A549 (cell line): ENCODE measurements around the gene COL28A1. TPM values are rescaled to one million over a fixed set of nuclear protein-coding genes. Genes with fewer than 3 reads are reported as not detected.

Experiments
- ATAC-seq, 2 experiments: fragments of 200-7000 bp in 1 of 2; fragments of >200 bp in 1 of 2; cut with Nextera tagmentation in 1 of 2; cut with Tn5 transposase in 1 of 2; 3 replicates each; pipeline versions ENCODE4 v1.8.0 to v1.9.1; 2018 to 2020; ENCODE audit warnings: mild to moderate bottlenecking in 1 of 2, moderate library complexity in 1 of 2
- CTCF ChIA-PET: fragments of 300-600 bp; sonication (Branson Sonifier 250); formaldehyde crosslinking; extraction: SDS; loops from one replicate; lab custom pipeline; 2021; ENCODE audit warnings: antibody characterized with exemption, inconsistent platforms; lab: Yijun Ruan, JAX
- POLR2A ChIA-PET: fragments of 350-600 bp; formaldehyde crosslinking; extraction: SDS; loops from one replicate; lab custom pipeline; 2021; ENCODE audit warnings: antibody characterized with exemption, inconsistent platforms; lab: Yijun Ruan, JAX
- DNase-seq, 2 experiments: peaks; one replicate each; pipeline versions ENCODE4 v3.0.0 to v3.0.0-alpha.2; 2011 to 2016; ENCODE audit warnings: low read depth in 1 of 2, low spot score in 1 of 2
- FAIRE-seq: peaks from 2 replicates; lab custom pipeline; 2011; peaks lifted over from hg19 to GRCh38; lab: Jason Lieb, UNC
- H3K27ac ChIP-seq, 2 experiments: fragments of >200 bp; sonication (Bioruptor Twin); formaldehyde crosslinking; 3 replicates each; pipeline ENCODE4 v1.5.1; 2016 to 2017
- H3K4me1 ChIP-seq: fragments of >200 bp; sonication (Bioruptor Twin); formaldehyde crosslinking; 3 replicates; pipeline ENCODE4 v1.6.1; 2016
- H3K4me2 ChIP-seq: fragments of >200 bp; sonication (Bioruptor Twin); formaldehyde crosslinking; 3 replicates; pipeline ENCODE4 v1.6.1; 2016
- H3K4me3 ChIP-seq: fragments of >200 bp; sonication (Bioruptor Twin); formaldehyde crosslinking; 3 replicates; pipeline ENCODE4 v1.5.1; 2016
- H3K9me3 ChIP-seq: fragments of >200 bp; sonication (Bioruptor Twin); formaldehyde crosslinking; 3 replicates; pipeline ENCODE4 v1.6.1; 2016
- ATOH8 ChIP-seq: fragments of 250-450 bp; sonication (Bioruptor Pico); IDR thresholded peaks from 2 replicates; pipeline ENCODE4 v1.5.0; 2020; ENCODE audit warnings: low read depth, mild to moderate bottlenecking, moderate library complexity
- CBX2 ChIP-seq: fragments of 200-600 bp; sonication (generic); IDR thresholded peaks from 2 replicates; pipeline ENCODE4 v1.6.1; 2016; ENCODE audit warnings: low read depth, mild to moderate bottlenecking, borderline replicate concordance
- CBX8 ChIP-seq: fragments of 200-600 bp; sonication (generic); IDR thresholded peaks from 2 replicates; pipeline ENCODE4 v1.6.1; 2016
- CEBPB ChIP-seq, 2 experiments: fragments of >200 bp in 1 of 2; sonication (Bioruptor Twin) in 1 of 2; formaldehyde crosslinking in 1 of 2; IDR thresholded peaks; 2 replicates each; pipeline ENCODE4 v1.6.1; 2012 to 2016
- CHD4 ChIP-seq: fragments of 200-600 bp; sonication (generic); IDR thresholded peaks from 2 replicates; pipeline ENCODE4 v1.6.1; 2016; ENCODE audit warnings: antibody characterized with exemption, mild to moderate bottlenecking, borderline replicate concordance
- EP300 ChIP-seq, 2 experiments: fragments of >200 bp; sonication (Bioruptor Twin); formaldehyde crosslinking; IDR thresholded peaks; 2 replicates in 1 of 2; 3 replicates in 1 of 2; pipeline ENCODE4 v1.6.1; 2016 to 2017
- FOXS1 ChIP-seq: fragments of 250-450 bp; sonication (Bioruptor Pico); IDR thresholded peaks from 2 replicates; pipeline ENCODE4 v1.5.0; 2020; ENCODE audit warnings: mild to moderate bottlenecking, moderate library complexity
- HDAC2 ChIP-seq: fragments of 200-600 bp; sonication (generic); IDR thresholded peaks from 2 replicates; pipeline ENCODE4 v1.6.1; 2016
- HEYL ChIP-seq: fragments of 250-450 bp; sonication (Bioruptor Pico); IDR thresholded peaks from 2 replicates; pipeline ENCODE4 v1.8.0; 2021; ENCODE audit warnings: mild to moderate bottlenecking, moderate library complexity
- HOXB5 ChIP-seq: fragments of 250-450 bp; sonication (Bioruptor Pico); IDR thresholded peaks from 2 replicates; pipeline ENCODE4 v1.5.0; 2020; ENCODE audit warnings: mild to moderate bottlenecking, moderate library complexity
- JUN ChIP-seq, 2 experiments: fragments of >200 bp; sonication (Bioruptor Twin); formaldehyde crosslinking; IDR thresholded peaks; 2 replicates in 1 of 2; 3 replicates in 1 of 2; pipeline ENCODE4 v1.6.1; 2016 to 2017
- MYC ChIP-seq: IDR thresholded peaks from 2 replicates; pipeline ENCODE4 v1.6.1; 2012; ENCODE audit warnings: mild to moderate bottlenecking, inconsistent platforms, low read length, improper control_type of control experiment, borderline replicate concordance
- NFE2L2 ChIP-seq: fragments of 150-350 bp; conservative IDR thresholded peaks from 2 replicates; pipeline ENCODE4 v1.6.1; 2014; ENCODE audit warnings: low read length
- PHF8 ChIP-seq: fragments of 200-600 bp; sonication (generic); IDR thresholded peaks from 2 replicates; pipeline ENCODE4 v1.6.1; 2016; ENCODE audit warnings: low read depth, mild to moderate bottlenecking, antibody characterized with exemption, moderate library complexity, borderline replicate concordance
- POLR2A ChIP-seq: IDR thresholded peaks from 2 replicates; pipeline ENCODE4 v1.6.1; 2012; ENCODE audit warnings: mild to moderate bottlenecking, low read length
- RCOR1 ChIP-seq: fragments of 150-350 bp; IDR thresholded peaks from 2 replicates; pipeline ENCODE4 v1.6.1; 2014; ENCODE audit warnings: antibody characterized with exemption, low read length, low read depth
- SMC3 ChIP-seq: fragments of >200 bp; sonication (Bioruptor Twin); formaldehyde crosslinking; IDR thresholded peaks from 3 replicates; pipeline ENCODE4 v1.6.1; 2018; ENCODE audit warnings: inconsistent platforms
- SREBF2 ChIP-seq: fragments of 450-650 bp; IDR thresholded peaks from 2 replicates; pipeline ENCODE4 v1.6.1; 2014; ENCODE audit warnings: mild to moderate bottlenecking, moderate library complexity
- ZFP36 ChIP-seq: fragments of 450-650 bp; IDR thresholded peaks from 2 replicates; pipeline ENCODE4 v1.6.1; 2014; ENCODE audit warnings: borderline replicate concordance; ENCODE audit not compliant: partially characterized antibody
- whole genome bisulfite sequencing: methylation state at CpG from one replicate; pipeline ENCODE4 v1.1.6; 2017; ENCODE audit errors: missing lambda C conversion rate; 5-methylcytosine and 5-hydroxymethylcytosine counted together
- polyA plus RNA-seq, 4 experiments: library from polyadenylated mRNA; depleted of rRNA in 3 of 4; stranded (reverse); fragments of >200 nt; fragmentation: RNase III in 1 of 4; extraction: RNeasy Plus Mini Kit Qiagen cat#74134 plus additional on column Dnase treatment in 1 of 4; gene quantifications; 2 replicates in 3 of 4; 3 replicates in 1 of 4; pipeline ENCODE4 v1.2.3, GENCODE V29; 2011 to 2017
- TF ChIP-seq, protein P1 (sequence below): fragments of 450-650 bp; IDR thresholded peaks from 2 replicates; pipeline ENCODE4 v1.6.1; 2014; ENCODE audit warnings: antibody characterized with exemption
- TF ChIP-seq, protein P2 (sequence below): IDR thresholded peaks from 2 replicates; pipeline ENCODE4 v1.6.1; 2012
- TF ChIP-seq, protein P3 (sequence below): IDR thresholded peaks from 2 replicates; pipeline ENCODE4 v1.6.1; 2012; ENCODE audit warnings: low read depth, borderline replicate concordance

The COL28A1 gene
- polyA plus RNA-seq, 2 of the 4 experiments (the other 2 are of a cell fraction): 0.08 to 0.17 TPM

DNA sequence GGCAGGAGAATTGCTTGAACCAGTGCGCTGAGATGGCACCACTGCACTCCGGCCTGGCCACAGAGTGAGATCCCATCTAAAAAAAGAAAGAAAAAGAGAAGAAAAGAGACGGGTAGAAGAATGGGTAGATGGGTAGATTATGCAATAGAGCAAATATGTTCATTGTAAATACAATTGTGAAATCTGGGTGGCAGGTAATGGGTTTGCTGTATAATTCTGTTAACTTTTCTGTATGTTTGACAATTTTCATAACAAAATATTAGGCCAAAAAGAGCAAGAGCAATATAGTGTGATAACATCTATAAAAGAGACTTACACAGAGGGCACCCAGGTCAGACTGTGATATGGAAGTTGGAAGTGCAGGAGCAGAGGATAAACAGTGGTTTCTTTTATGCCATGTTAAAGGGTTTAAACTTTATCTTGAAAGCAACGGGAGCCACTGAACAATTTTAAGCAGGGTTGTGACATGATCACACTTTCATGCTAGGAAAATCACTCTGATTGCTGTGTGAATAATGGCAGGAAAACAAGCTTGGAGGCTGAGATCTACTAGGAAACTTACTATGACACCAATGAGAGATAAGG, 6.7 kb upstream of the COL28A1 start:
- H3K4me1 ChIP-seq: peaks cover 12% of the 10 kb centered on the region
- 19% methylated on average over 4 of the region's 4 CpGs for WGBS
- H3K9me3 ChIP-seq: no peaks in the 10 kb centered on the region
- DNase-seq: no peak
- no peak overlapping the region for H3K4me3 ChIP-seq
- TF ChIP-seq CHD4: no peak
- TF ChIP-seq HDAC2: no peak
- TF ChIP-seq CEBPB (IDR thresholded peaks at IDR 0.05): peak; percentile 69 to 70
- TF ChIP-seq HEYL (CRISPR knock-in tag): no peak
- no peak for TF ChIP-seq EP300 (IDR thresholded peaks at IDR 0.05)
- TF ChIP-seq CBX2: no peak
- TF ChIP-seq SREBF2: no peak
- TF ChIP-seq, all 56 proteins: peak for 1
- ChIA-PET CTCF (interaction anchor here (0.6 to 3.7 kb wide), 23 partner anchors 10 to 754 kb away, joined by 3 to 141 read pairs (median 3); no protein-coding TSS in a partner anchor), POLR2A (no interaction called here)
- peak overlapping the region; percentile 54 for H3K4me2 ChIP-seq
- H3K27ac ChIP-seq: 0 out of 6 replicates have a peak overlapping the region, but pooled peaks of 1 of the 2 experiments have one; percentile 26
- no peak for FAIRE-seq
- no peak for ATAC-seq

DNA sequence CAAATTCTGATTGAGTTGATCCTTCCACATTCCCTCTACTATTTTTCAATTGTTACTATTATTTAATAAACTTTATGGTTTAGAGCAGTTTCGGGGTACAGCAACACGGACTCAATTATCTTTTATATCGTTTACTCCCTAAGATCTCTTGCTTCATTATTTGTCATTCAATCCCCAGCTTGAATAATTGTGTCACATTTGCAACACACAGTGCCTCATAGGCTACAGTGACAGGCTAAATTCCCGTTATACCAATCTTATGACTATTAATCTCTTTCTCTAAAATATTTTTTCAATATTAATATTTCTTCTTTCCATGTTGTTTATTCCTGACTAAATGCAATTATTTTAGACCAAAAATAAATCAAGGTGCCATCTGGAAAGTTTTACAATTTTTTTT, 4.0 kb upstream of the COL28A1 start:
- Histone ChIP-seq H3K27ac (no peak overlapping the region), H3K4me2 (no peak overlapping the region), H3K4me1 (peaks cover 12% of the 10 kb centered on the region), H3K4me3 (no peak overlapping the region), H3K9me3 (0 out of 3 replicates have a peak, but pooled peaks cover under 1% of the 10 kb centered on the region)
- ATAC-seq (no peak), FAIRE-seq (no peak), DNase-seq (no peak)
- TF ChIP-seq FOXS1 (CRISPR knock-in tag): no peak
- TF ChIP-seq EP300 (IDR thresholded peaks at IDR 0.05): no peak
- no peak for TF ChIP-seq CHD4
- no peak for TF ChIP-seq POLR2A
- TF ChIP-seq PHF8: no peak
- TF ChIP-seq ATOH8 (CRISPR knock-in tag): no peak
- TF ChIP-seq, protein P1, sequence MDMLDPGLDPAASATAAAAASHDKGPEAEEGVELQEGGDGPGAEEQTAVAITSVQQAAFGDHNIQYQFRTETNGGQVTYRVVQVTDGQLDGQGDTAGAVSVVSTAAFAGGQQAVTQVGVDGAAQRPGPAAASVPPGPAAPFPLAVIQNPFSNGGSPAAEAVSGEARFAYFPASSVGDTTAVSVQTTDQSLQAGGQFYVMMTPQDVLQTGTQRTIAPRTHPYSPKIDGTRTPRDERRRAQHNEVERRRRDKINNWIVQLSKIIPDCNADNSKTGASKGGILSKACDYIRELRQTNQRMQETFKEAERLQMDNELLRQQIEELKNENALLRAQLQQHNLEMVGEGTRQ: no peak
- TF ChIP-seq HOXB5 (CRISPR knock-in tag): no peak
- TF ChIP-seq, protein P2, sequence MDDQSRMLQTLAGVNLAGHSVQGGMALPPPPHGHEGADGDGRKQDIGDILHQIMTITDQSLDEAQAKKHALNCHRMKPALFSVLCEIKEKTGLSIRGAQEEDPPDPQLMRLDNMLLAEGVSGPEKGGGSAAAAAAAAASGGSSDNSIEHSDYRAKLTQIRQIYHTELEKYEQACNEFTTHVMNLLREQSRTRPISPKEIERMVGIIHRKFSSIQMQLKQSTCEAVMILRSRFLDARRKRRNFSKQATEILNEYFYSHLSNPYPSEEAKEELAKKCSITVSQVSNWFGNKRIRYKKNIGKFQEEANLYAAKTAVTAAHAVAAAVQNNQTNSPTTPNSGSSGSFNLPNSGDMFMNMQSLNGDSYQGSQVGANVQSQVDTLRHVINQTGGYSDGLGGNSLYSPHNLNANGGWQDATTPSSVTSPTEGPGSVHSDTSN: no peak
- TF ChIP-seq, protein P3, sequence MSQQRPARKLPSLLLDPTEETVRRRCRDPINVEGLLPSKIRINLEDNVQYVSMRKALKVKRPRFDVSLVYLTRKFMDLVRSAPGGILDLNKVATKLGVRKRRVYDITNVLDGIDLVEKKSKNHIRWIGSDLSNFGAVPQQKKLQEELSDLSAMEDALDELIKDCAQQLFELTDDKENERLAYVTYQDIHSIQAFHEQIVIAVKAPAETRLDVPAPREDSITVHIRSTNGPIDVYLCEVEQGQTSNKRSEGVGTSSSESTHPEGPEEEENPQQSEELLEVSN: no peak
- no peak for TF ChIP-seq ZFP36
- no peak for TF ChIP-seq SMC3
- TF ChIP-seq HDAC2: no peak
- TF ChIP-seq JUN (IDR thresholded peaks at IDR 0.05): no peak
- no peak for TF ChIP-seq CBX8
- TF ChIP-seq RCOR1: no peak
- no peak for TF ChIP-seq MYC
- TF ChIP-seq SREBF2: no peak
- TF ChIP-seq NFE2L2: no peak
- ChIA-PET CTCF (interaction anchor here (1.3 to 6.9 kb wide), 2 partner anchors 116 to 437 kb away, joined by 4 to 54 read pairs; no protein-coding TSS in a partner anchor), POLR2A (no interaction called here)
- 85% methylated on average over 4 of the region's 4 CpGs for WGBS
